ENCODE results near the gene PRPF6. TPM values are rescaled to one million over a fixed set of nuclear protein-coding genes. Genes with fewer than 3 reads are reported as not detected.

Gene PRPF6
- total and polyA plus RNA-seq, 4 donors, result 44.9 to 92.4 (median 75.2) TPM

- Histone ChIP-seq H3K4me1 (ENCODE audit: control insufficient read depth, insufficient read depth, low read length) (peaks cover 34% of the 10 kb centered on the region), H3K4me3 (ENCODE audit: low read depth, low read length) (no peak overlapping the region), H3K36me3 (ENCODE audit: control insufficient read depth, insufficient read depth, low read length) (peaks cover 67% of the 10 kb centered on the region), H3K27me3 (ENCODE audit: control insufficient read depth, insufficient read depth, low read length) (peaks cover 37% of the 10 kb centered on the region), H3K27ac (ENCODE audit: low read depth, low read length) (no peak overlapping the region), H3K9me3 (ENCODE audit: control insufficient read depth, insufficient read depth, low read length) (no peaks in the 10 kb centered on the region)
- no peak for DNase-seq (ENCODE audit: low read depth in 4 of 6, low spot score in 6 of 6)
- 72% methylated on average over 15 of the region's 17 CpGs for WGBS (ENCODE audit: insufficient coverage)
Measured at GRCh38 chr20:64035066-64035932, 54.4 kb downstream of the PRPF6 start.

GRCh38 chr20:64035933-64036345 lies 55.0 kb downstream of the PRPF6 start, which contains the start of gene C20orf204:
Gene C20orf204 (plus strand): TSS chr20:64036182. CDS start chr20:64036324, 142 bp downstream.
- no peak within 1 kb of the TSS for H3K27ac ChIP-seq (ENCODE audit: low read depth, low read length)
- H3K4me3 ChIP-seq (ENCODE audit: low read depth, low read length), result no peak within 1 kb of the TSS
- peaks cover 36% of the 10 kb centered on the region for H3K4me1 ChIP-seq (ENCODE audit: control insufficient read depth, insufficient read depth, low read length)
- H3K9me3 ChIP-seq (ENCODE audit: control insufficient read depth, insufficient read depth, low read length), result no peaks in the 10 kb centered on the region
- H3K27me3 ChIP-seq (ENCODE audit: control insufficient read depth, insufficient read depth, low read length), result peaks cover 44% of the 10 kb centered on the region
- H3K36me3 ChIP-seq (ENCODE audit: control insufficient read depth, insufficient read depth, low read length), result peaks cover 61% of the 10 kb centered on the region
- DNase-seq (ENCODE audit: low read depth in 4 of 6, low spot score in 6 of 6), result no peak
- 77% methylated on average over 8 of the region's 10 CpGs for WGBS (ENCODE audit: insufficient coverage)

- 62% methylated on average over 14 of the region's 17 CpGs for WGBS (ENCODE audit: insufficient coverage)
- Histone ChIP-seq H3K4me1 (ENCODE audit: control insufficient read depth, insufficient read depth, low read length) (peaks cover 37% of the 10 kb centered on the region), H3K27ac (ENCODE audit: low read depth, low read length) (no peak overlapping the region)
Measured at GRCh38 chr20:64036346-64037198, 55.6 kb downstream of the PRPF6 start.

GRCh38 chr20:64037199-64037497 lies 56.2 kb downstream of the PRPF6 start:
- Histone ChIP-seq H3K36me3 (ENCODE audit: control insufficient read depth, insufficient read depth, low read length) (peaks cover 49% of the 10 kb centered on the region), H3K4me1 (ENCODE audit: control insufficient read depth, insufficient read depth, low read length) (peaks cover 42% of the 10 kb centered on the region), H3K9me3 (ENCODE audit: control insufficient read depth, insufficient read depth, low read length) (no peaks in the 10 kb centered on the region), H3K4me3 (ENCODE audit: low read depth, low read length) (no peak overlapping the region), H3K27me3 (ENCODE audit: control insufficient read depth, insufficient read depth, low read length) (peaks cover 56% of the 10 kb centered on the region), H3K27ac (ENCODE audit: low read depth, low read length) (no peak overlapping the region)
- 90% methylated on average over 2 of the region's 3 CpGs for WGBS (ENCODE audit: insufficient coverage)
- no peak for DNase-seq (ENCODE audit: low read depth in 4 of 6, low spot score in 6 of 6)

More at GRCh38 chr20:64036346-64037198, 55.6 kb downstream of the PRPF6 start:
- no peak overlapping the region for H3K4me3 ChIP-seq (ENCODE audit: low read depth, low read length)
- no peaks in the 10 kb centered on the region for H3K9me3 ChIP-seq (ENCODE audit: control insufficient read depth, insufficient read depth, low read length)
- peaks cover 50% of the 10 kb centered on the region for H3K27me3 ChIP-seq (ENCODE audit: control insufficient read depth, insufficient read depth, low read length)
- H3K36me3 ChIP-seq (ENCODE audit: control insufficient read depth, insufficient read depth, low read length), result peaks cover 54% of the 10 kb centered on the region
- no peak for DNase-seq (ENCODE audit: low read depth in 4 of 6, low spot score in 6 of 6)

GRCh38 chr20:64037498-64038213 lies 56.7 kb downstream of the PRPF6 start:
- no peaks in the 10 kb centered on the region for H3K9me3 ChIP-seq (ENCODE audit: control insufficient read depth, insufficient read depth, low read length)
- peaks cover 43% of the 10 kb centered on the region for H3K36me3 ChIP-seq (ENCODE audit: control insufficient read depth, insufficient read depth, low read length)
- peaks cover 46% of the 10 kb centered on the region for H3K4me1 ChIP-seq (ENCODE audit: control insufficient read depth, insufficient read depth, low read length)
- no peak for DNase-seq (ENCODE audit: low read depth in 4 of 6, low spot score in 6 of 6)
- H3K27me3 ChIP-seq (ENCODE audit: control insufficient read depth, insufficient read depth, low read length), result peaks cover 60% of the 10 kb centered on the region
- no peak overlapping the region for H3K4me3 ChIP-seq (ENCODE audit: low read depth, low read length)
- H3K27ac ChIP-seq (ENCODE audit: low read depth, low read length), result no peak overlapping the region
- WGBS (ENCODE audit: insufficient coverage), result 8% methylated on average over 33 of the region's 36 CpGs

- H3K27me3 ChIP-seq (ENCODE audit: control insufficient read depth, insufficient read depth, low read length), result peaks cover 62% of the 10 kb centered on the region
- no peak for DNase-seq (ENCODE audit: low read depth in 4 of 6, low spot score in 6 of 6)
- under 1% methylated on average over 27 of the region's 30 CpGs for WGBS (ENCODE audit: insufficient coverage)
- peaks cover 38% of the 10 kb centered on the region for H3K36me3 ChIP-seq (ENCODE audit: control insufficient read depth, insufficient read depth, low read length)
- no peak overlapping the region for H3K4me3 ChIP-seq (ENCODE audit: low read depth, low read length)
- H3K27ac ChIP-seq (ENCODE audit: low read depth, low read length), result no peak overlapping the region
- H3K4me1 ChIP-seq (ENCODE audit: control insufficient read depth, insufficient read depth, low read length), result peaks cover 46% of the 10 kb centered on the region
- H3K9me3 ChIP-seq (ENCODE audit: control insufficient read depth, insufficient read depth, low read length), result no peaks in the 10 kb centered on the region
Measured at GRCh38 chr20:64038224-64038564, 57.3 kb downstream of the PRPF6 start.

GRCh38 chr20:64038565-64039292 lies 57.8 kb downstream of the PRPF6 start:
- no peaks in the 10 kb centered on the region for H3K9me3 ChIP-seq (ENCODE audit: control insufficient read depth, insufficient read depth, low read length)
- peaks cover 46% of the 10 kb centered on the region for H3K4me1 ChIP-seq (ENCODE audit: control insufficient read depth, insufficient read depth, low read length)
- peak in 2 of 6 donors; percentile 59 to 72 for DNase-seq (ENCODE audit: low read depth in 4 of 6, low spot score in 6 of 6)
- H3K36me3 ChIP-seq (ENCODE audit: control insufficient read depth, insufficient read depth, low read length), result peaks cover 33% of the 10 kb centered on the region
- H3K27ac ChIP-seq (ENCODE audit: low read depth, low read length), result no peak overlapping the region
- WGBS (ENCODE audit: insufficient coverage), result under 1% methylated on average over 91 of the region's 91 CpGs
- H3K27me3 ChIP-seq (ENCODE audit: control insufficient read depth, insufficient read depth, low read length), result peaks cover 67% of the 10 kb centered on the region
- peak overlapping the region; percentile 18 for H3K4me3 ChIP-seq (ENCODE audit: low read depth, low read length)

- no peak for DNase-seq (ENCODE audit: low read depth in 4 of 6, low spot score in 6 of 6)
- Histone ChIP-seq H3K4me3 (ENCODE audit: low read depth, low read length) (no peak overlapping the region), H3K27me3 (ENCODE audit: control insufficient read depth, insufficient read depth, low read length) (peaks cover 75% of the 10 kb centered on the region), H3K36me3 (ENCODE audit: control insufficient read depth, insufficient read depth, low read length) (peaks cover 25% of the 10 kb centered on the region), H3K27ac (ENCODE audit: low read depth, low read length) (no peak overlapping the region), H3K9me3 (ENCODE audit: control insufficient read depth, insufficient read depth, low read length) (no peaks in the 10 kb centered on the region), H3K4me1 (ENCODE audit: control insufficient read depth, insufficient read depth, low read length) (peaks cover 46% of the 10 kb centered on the region)
- WGBS (ENCODE audit: insufficient coverage), result 8% methylated on average over 12 of the region's 17 CpGs
Measured at GRCh38 chr20:64039293-64040160, 58.6 kb downstream of the PRPF6 start.

All from spinal cord (tissue), 10 donors.